Fibroblast of pulmonary artery (primary cell): ENCODE data around the gene KIAA0825.

Experiments
- DNase-seq: peaks from one replicate; pipeline ENCODE4 v3.0.0-alpha.2; 2010; ENCODE audit warnings: low read depth
- H3K4me3 ChIP-seq: replicated peaks from 2 replicates; pipeline ENCODE4 v1.5.1; 2011; ENCODE audit warnings: low read depth, mild to moderate bottlenecking, control low read depth, low read length, moderate library complexity
- TF ChIP-seq, protein P1 (sequence below): IDR thresholded peaks from 2 replicates; pipeline ENCODE4 v1.5.1; 2011; ENCODE audit warnings: mild to moderate bottlenecking, control low read depth, low read length, inconsistent platforms; ENCODE audit errors: missing control alignments

Gene KIAA0825

DNA sequence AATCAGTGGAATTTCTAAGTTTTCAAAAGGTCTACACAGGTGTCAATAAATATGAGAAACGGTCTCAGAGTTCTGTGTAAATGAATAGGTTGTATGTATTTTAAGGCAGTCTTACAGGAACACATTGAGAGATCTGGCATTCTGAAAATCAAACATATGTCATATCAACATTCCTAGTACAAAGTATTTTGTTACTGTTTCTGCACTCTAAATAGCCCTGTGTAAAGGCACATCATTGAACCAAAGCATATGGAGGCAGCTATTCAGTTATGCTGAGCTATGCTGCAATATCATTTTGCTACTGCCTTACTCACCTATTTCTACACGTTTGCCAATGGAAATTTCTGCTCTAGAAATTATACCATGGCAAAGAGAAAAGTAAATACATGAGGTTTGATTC lies 379.1 kb downstream of the KIAA0825 start:
- TF ChIP-seq, protein P1, sequence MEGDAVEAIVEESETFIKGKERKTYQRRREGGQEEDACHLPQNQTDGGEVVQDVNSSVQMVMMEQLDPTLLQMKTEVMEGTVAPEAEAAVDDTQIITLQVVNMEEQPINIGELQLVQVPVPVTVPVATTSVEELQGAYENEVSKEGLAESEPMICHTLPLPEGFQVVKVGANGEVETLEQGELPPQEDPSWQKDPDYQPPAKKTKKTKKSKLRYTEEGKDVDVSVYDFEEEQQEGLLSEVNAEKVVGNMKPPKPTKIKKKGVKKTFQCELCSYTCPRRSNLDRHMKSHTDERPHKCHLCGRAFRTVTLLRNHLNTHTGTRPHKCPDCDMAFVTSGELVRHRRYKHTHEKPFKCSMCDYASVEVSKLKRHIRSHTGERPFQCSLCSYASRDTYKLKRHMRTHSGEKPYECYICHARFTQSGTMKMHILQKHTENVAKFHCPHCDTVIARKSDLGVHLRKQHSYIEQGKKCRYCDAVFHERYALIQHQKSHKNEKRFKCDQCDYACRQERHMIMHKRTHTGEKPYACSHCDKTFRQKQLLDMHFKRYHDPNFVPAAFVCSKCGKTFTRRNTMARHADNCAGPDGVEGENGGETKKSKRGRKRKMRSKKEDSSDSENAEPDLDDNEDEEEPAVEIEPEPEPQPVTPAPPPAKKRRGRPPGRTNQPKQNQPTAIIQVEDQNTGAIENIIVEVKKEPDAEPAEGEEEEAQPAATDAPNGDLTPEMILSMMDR: no peak
- no peak overlapping the region for H3K4me3 ChIP-seq
- DNase-seq: no peak

DNA sequence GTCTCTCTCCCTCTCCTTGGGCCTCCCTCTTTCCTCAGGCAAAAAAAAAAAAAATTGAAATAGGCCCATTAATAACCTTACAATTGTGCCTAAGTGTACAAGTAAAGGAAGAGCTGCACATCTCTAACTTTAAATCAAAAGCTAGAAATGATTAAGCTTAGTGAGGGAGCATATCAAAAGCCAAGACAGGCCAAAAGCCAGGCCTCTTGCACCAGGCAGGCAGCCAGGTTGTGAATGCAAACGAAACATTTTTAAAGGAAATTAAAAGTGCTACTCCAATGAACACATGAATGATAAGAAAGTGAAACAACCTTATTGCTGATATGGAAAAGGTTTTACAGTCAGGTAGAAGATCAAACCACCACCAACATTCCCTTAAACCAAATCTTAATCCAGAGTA lies 383.4 kb downstream of the KIAA0825 start:
- TF ChIP-seq, protein P1: no peak
- H3K4me3 ChIP-seq: no peak overlapping the region
- DNase-seq: no peak

DNA sequence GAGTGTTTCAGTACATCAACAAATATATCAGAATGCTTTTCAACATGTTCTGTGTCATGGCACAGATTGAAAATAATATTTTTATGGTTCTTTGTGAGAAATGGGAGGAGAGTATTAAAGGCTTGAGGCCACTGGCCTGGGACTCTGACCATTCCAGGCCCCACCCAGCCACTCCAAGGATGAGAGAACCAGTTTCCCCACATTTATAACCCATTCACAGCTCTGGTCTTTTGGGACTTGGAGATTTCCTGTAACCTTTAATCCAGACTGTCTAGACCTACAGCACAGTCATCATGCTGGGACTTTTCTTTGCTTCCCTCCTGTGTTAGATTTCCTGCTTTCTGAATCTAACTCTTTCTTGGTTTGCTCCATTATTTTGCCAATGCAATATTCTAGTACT lies 389.6 kb downstream of the KIAA0825 start:
- no peak for DNase-seq
- H3K4me3 ChIP-seq: no peak overlapping the region

DNA sequence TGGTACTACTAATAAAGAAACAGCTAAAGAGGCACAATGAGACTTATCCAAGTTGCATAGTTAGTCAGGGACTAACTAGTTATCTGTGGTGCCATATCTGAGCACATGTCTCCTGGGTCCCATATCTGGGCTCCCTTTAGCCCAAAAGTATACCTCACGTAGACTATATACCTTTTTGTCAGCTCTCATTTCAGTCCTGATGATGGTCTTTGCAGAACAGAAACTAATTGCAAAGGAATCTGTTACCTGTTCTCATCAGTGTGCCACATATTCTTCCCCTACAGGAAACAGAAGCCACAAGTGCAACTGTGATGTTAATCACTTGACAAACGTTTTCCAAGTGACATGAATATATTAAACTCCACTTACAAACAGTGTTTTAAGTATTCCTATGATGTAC lies 395.2 kb downstream of the KIAA0825 start:
- DNase-seq: no peak
- TF ChIP-seq, protein P1: no peak
- H3K4me3 ChIP-seq: no peak overlapping the region

More for the DNA sequence above, 389.6 kb downstream of the KIAA0825 start:
- TF ChIP-seq, protein P1: no peak

DNA sequence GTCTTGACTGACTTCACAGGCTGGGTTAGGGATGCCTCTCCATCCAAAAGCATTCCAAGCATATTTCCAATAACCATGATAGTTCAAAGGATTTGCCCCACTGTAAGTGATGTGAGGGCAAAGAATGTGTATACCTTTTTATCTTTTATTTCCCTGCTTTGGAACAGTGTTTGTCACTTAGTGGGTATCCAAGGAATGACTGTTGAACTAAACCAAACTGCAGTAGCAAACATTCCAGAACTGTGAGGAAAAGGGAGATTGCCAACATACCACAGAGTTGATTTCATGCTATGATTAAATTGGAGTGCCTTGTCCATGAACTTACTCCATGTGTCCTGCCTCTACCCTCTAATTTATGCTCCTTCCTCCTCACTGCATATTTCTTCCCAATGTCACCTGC lies 400.0 kb downstream of the KIAA0825 start:
- DNase-seq: peak; percentile 48
- H3K4me3 ChIP-seq: no peak overlapping the region
- TF ChIP-seq, protein P1: no peak

DNA sequence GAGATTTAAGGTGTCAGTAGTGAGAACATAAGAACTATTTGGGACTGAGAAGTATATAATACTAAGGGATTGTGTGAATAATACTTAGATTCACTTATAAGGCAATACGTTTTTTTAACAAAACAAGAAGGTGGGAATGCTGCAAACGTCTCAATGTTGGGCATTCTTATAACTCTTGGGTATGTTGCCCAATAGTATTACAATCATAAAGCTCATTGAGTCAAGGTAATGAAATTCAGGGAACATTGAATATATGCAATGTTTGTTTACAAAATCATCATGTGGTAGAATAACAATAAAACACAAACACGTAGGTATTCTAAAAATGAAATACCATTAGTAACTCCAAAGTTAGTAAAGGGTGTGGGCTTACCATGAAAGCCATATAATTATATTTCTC lies 400.7 kb downstream of the KIAA0825 start:
- no peak overlapping the region for H3K4me3 ChIP-seq
- no peak for DNase-seq
- TF ChIP-seq, protein P1: no peak

DNA sequence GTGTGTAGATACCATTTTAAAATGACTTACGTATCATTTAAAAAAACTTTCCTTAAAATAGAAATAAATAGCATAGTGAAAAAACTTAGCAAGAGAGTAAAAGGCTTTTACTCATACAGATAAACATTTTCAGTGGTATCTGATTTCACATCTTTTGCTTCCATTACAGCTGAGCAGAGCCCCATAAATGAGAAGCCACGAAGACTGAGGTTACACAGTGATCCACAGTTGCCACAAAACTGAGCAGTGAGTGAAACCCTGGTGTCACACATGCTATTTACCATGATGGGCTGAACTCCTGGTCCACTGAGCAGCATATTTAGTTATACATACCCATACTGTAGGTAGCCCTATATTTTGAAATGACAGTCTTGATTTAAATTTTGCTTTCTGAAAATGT lies 401.2 kb downstream of the KIAA0825 start:
- no peak for DNase-seq
- TF ChIP-seq, protein P1: no peak
- no peak overlapping the region for H3K4me3 ChIP-seq
